Astrocyte (in vitro differentiated cells and primary cell): ENCODE measurements around the gene POTEC. TPM values are rescaled to one million over a fixed set of nuclear protein-coding genes. Genes with fewer than 3 reads are reported as not detected.
"Not testable (repeated sequence)": the region's sequence is repeated elsewhere in the genome, so short reads cannot be mapped to it uniquely, and the experiment has no call there.

Experiments used
- DNase-seq: peaks from one replicate; pipeline ENCODE4 v3.0.0-alpha.2; 2010; ENCODE audit warnings: low read depth
- FAIRE-seq: peaks from 2 replicates; lab custom pipeline; 2011; peaks lifted over from hg19 to GRCh38; lab: Jason Lieb, UNC
- H2AFZ ChIP-seq: 2 replicates; pipeline ENCODE4 v1.6.0; 2012; ENCODE audit warnings: low read depth, low read length, inconsistent platforms
- H3K27ac ChIP-seq: 2 replicates; pipeline ENCODE4 v1.5.1; 2011; ENCODE audit warnings: low read depth, low read length, inconsistent platforms
- H3K27me3 ChIP-seq: 2 replicates; pipeline ENCODE4 v1.6.0; 2011; ENCODE audit warnings: low read length, inconsistent platforms; ENCODE audit not compliant: insufficient read depth
- H3K36me3 ChIP-seq: 2 replicates; pipeline ENCODE4 v1.5.1; 2011; ENCODE audit warnings: low read length, inconsistent platforms; ENCODE audit not compliant: insufficient read depth
- H3K4me1 ChIP-seq: 2 replicates; pipeline ENCODE4 v1.5.1; 2011; ENCODE audit warnings: low read length, inconsistent platforms; ENCODE audit not compliant: insufficient read depth
- H3K4me2 ChIP-seq: 2 replicates; pipeline ENCODE4 v1.6.0; 2012; ENCODE audit warnings: low read length, inconsistent platforms
- H3K4me3 ChIP-seq: 2 replicates; pipeline ENCODE4 v1.5.1; 2011; ENCODE audit warnings: low read depth, mild to moderate bottlenecking, low read length, inconsistent platforms; ENCODE audit not compliant: insufficient read depth
- H3K79me2 ChIP-seq: 2 replicates; pipeline ENCODE4 v1.6.0; 2012; ENCODE audit warnings: mild to moderate bottlenecking, low read length, inconsistent platforms; ENCODE audit not compliant: insufficient read depth
- H3K9ac ChIP-seq: 2 replicates; pipeline ENCODE4 v1.6.0; 2012; ENCODE audit warnings: mild to moderate bottlenecking, low read length, inconsistent platforms
- H3K9me3 ChIP-seq: 2 replicates; pipeline ENCODE4 v1.5.1; 2012; ENCODE audit warnings: low read depth, mild to moderate bottlenecking, low read length, inconsistent platforms; ENCODE audit not compliant: insufficient read depth
- H4K20me1 ChIP-seq: 2 replicates; pipeline ENCODE4 v1.6.0; 2012; ENCODE audit warnings: low read length, inconsistent platforms; ENCODE audit not compliant: insufficient read depth
- H3K27ac Mint-ChIP-seq: one replicate; pipeline ENCODE4 v1.8.0; 2021; ENCODE audit warnings: mild to moderate bottlenecking, mixed read lengths; ENCODE audit not compliant: unreplicated experiment
- H3K27me3 Mint-ChIP-seq: one replicate; pipeline ENCODE4 v1.8.0; 2021; ENCODE audit warnings: low read depth, mixed read lengths; ENCODE audit not compliant: unreplicated experiment
- H3K36me3 Mint-ChIP-seq: one replicate; pipeline ENCODE4 v1.8.0; 2021; ENCODE audit warnings: low read depth, mixed read lengths; ENCODE audit not compliant: unreplicated experiment
- H3K4me1 Mint-ChIP-seq: one replicate; pipeline ENCODE4 v1.8.0; 2021; ENCODE audit warnings: low read depth, mixed read lengths; ENCODE audit not compliant: unreplicated experiment
- H3K4me3 Mint-ChIP-seq: one replicate; pipeline ENCODE4 v1.8.0; 2021; ENCODE audit warnings: mild to moderate bottlenecking, moderate library complexity, mixed read lengths; ENCODE audit not compliant: unreplicated experiment
- H3K9me3 Mint-ChIP-seq: one replicate; pipeline ENCODE4 v1.8.0; 2021; ENCODE audit warnings: mild to moderate bottlenecking, mixed read lengths; ENCODE audit not compliant: unreplicated experiment
- total RNA-seq: library from RNA; stranded (reverse); gene quantifications from 2 replicates; pipeline ENCODE4 v1.2.1, GENCODE V29; 2021

POTEC gene
- total RNA-seq, 1 donor from 2014 or later = not detected

GRCh38 chr18:14503691-14504090, 39.7 kb downstream of the POTEC start:
- H3K27me3 Mint-ChIP-seq, H2AFZ ChIP-seq, H3K79me2 ChIP-seq, H3K9me3 Mint-ChIP-seq, H3K36me3 Mint-ChIP-seq, FAIRE-seq, H3K27ac Mint-ChIP-seq, H3K4me2 ChIP-seq, H3K36me3 ChIP-seq, H3K4me1 ChIP-seq, H3K4me1 Mint-ChIP-seq, H3K9me3 ChIP-seq, H3K27me3 ChIP-seq, H3K27ac ChIP-seq, H3K4me3 ChIP-seq, H4K20me1 ChIP-seq, H3K9ac ChIP-seq, H3K4me3 Mint-ChIP-seq, DNase-seq: not testable (repeated sequence)

GRCh38 chr18:14501894-14502293, 41.5 kb downstream of the POTEC start:
- H3K36me3 Mint-ChIP-seq, FAIRE-seq, DNase-seq, H3K4me3 ChIP-seq, H3K9me3 ChIP-seq, H3K27ac ChIP-seq, H3K4me2 ChIP-seq, H3K9me3 Mint-ChIP-seq, H3K4me3 Mint-ChIP-seq, H3K4me1 ChIP-seq, H3K27ac Mint-ChIP-seq, H3K4me1 Mint-ChIP-seq, H3K27me3 ChIP-seq, H3K27me3 Mint-ChIP-seq, H4K20me1 ChIP-seq, H3K36me3 ChIP-seq, H3K9ac ChIP-seq, H2AFZ ChIP-seq, H3K79me2 ChIP-seq: not testable (repeated sequence)

GRCh38 chr18:14489256-14490014, 54.0 kb downstream of the POTEC start:
- H3K9me3 ChIP-seq, H3K27me3 ChIP-seq, H3K4me3 ChIP-seq, H4K20me1 ChIP-seq, H3K4me2 ChIP-seq, H3K4me1 Mint-ChIP-seq, H2AFZ ChIP-seq, H3K4me1 ChIP-seq, DNase-seq, H3K27me3 Mint-ChIP-seq, H3K36me3 ChIP-seq, H3K27ac ChIP-seq, H3K9me3 Mint-ChIP-seq, H3K9ac ChIP-seq, H3K36me3 Mint-ChIP-seq, FAIRE-seq, H3K4me3 Mint-ChIP-seq, H3K79me2 ChIP-seq, H3K27ac Mint-ChIP-seq: not testable (repeated sequence)

GRCh38 chr18:14488789-14489188, 54.6 kb downstream of the POTEC start:
- H3K36me3 ChIP-seq, H3K79me2 ChIP-seq, H3K27me3 ChIP-seq, H3K4me2 ChIP-seq, H3K27ac ChIP-seq, H3K4me1 Mint-ChIP-seq, FAIRE-seq, H3K9me3 Mint-ChIP-seq, H4K20me1 ChIP-seq, H3K4me3 ChIP-seq, H3K4me3 Mint-ChIP-seq, H3K27me3 Mint-ChIP-seq, H3K27ac Mint-ChIP-seq, H3K9me3 ChIP-seq, H3K9ac ChIP-seq, H3K36me3 Mint-ChIP-seq, H2AFZ ChIP-seq, DNase-seq, H3K4me1 ChIP-seq: not testable (repeated sequence)

- not testable (repeated sequence) for H3K36me3 Mint-ChIP-seq
Observed at GRCh38 chr18:14486926-14487580, 56.3 kb downstream of the POTEC start.

GRCh38 chr18:14479076-14479475, 64.3 kb downstream of the POTEC start:
- H3K9me3 Mint-ChIP-seq, H4K20me1 ChIP-seq, H3K9me3 ChIP-seq, H3K36me3 Mint-ChIP-seq, H3K27me3 Mint-ChIP-seq, H3K79me2 ChIP-seq, H3K4me3 Mint-ChIP-seq, H2AFZ ChIP-seq, H3K27ac ChIP-seq, FAIRE-seq, H3K4me1 ChIP-seq, H3K4me3 ChIP-seq, H3K27me3 ChIP-seq, H3K27ac Mint-ChIP-seq, H3K9ac ChIP-seq, H3K36me3 ChIP-seq, H3K4me1 Mint-ChIP-seq, H3K4me2 ChIP-seq, DNase-seq: not testable (repeated sequence)

More at GRCh38 chr18:14486926-14487580, 56.3 kb downstream of the POTEC start:
- not testable (repeated sequence) for H3K4me1 Mint-ChIP-seq, H3K4me3 ChIP-seq, H3K9ac ChIP-seq, H3K4me1 ChIP-seq, H3K27ac ChIP-seq, H2AFZ ChIP-seq, H4K20me1 ChIP-seq, H3K4me3 Mint-ChIP-seq, H3K79me2 ChIP-seq, H3K27me3 ChIP-seq, H3K9me3 Mint-ChIP-seq, H3K9me3 ChIP-seq, H3K27ac Mint-ChIP-seq, H3K36me3 ChIP-seq, H3K27me3 Mint-ChIP-seq, FAIRE-seq, H3K4me2 ChIP-seq, DNase-seq
